GM06990 (cell line): Measurements from ENCODE around the gene ERC1.

ENCODE experiments used
- DNase-seq: peaks from one replicate; pipeline ENCODE4 v3.0.0-alpha.2; 2011; ENCODE audit not compliant: insufficient read length; ENCODE audit errors: extremely low read depth
- H3K27me3 ChIP-seq: replicated peaks from 2 replicates; pipeline ENCODE4 v1.6.0; 2011; ENCODE audit warnings: low read length; ENCODE audit not compliant: control insufficient read depth, insufficient read depth
- H3K36me3 ChIP-seq: 2 replicates; pipeline ENCODE4 v1.5.1; 2011; ENCODE audit warnings: low read length; ENCODE audit not compliant: control insufficient read depth, insufficient read depth
- H3K4me3 ChIP-seq: replicated peaks from 2 replicates; pipeline ENCODE4 v1.5.1; 2011; ENCODE audit warnings: low read depth, mild to moderate bottlenecking, control low read depth, low read length
- CTCF ChIP-seq: IDR thresholded peaks from 2 replicates; pipeline ENCODE4 v1.5.1; 2011; ENCODE audit warnings: low read length, control low read depth, mild to moderate bottlenecking, inconsistent platforms; ENCODE audit not compliant: insufficient read depth, poor library complexity, severe bottlenecking

ERC1 gene

GRCh38 chr12:1302201-1302870 lies 311.3 kb downstream of the ERC1 start:
- Histone ChIP-seq H3K36me3 (no peaks in the 10 kb centered on the region), H3K4me3 (no peak overlapping the region), H3K27me3 (no peaks in the 10 kb centered on the region)
- no peak for TF ChIP-seq CTCF
- no peak for DNase-seq

- Histone ChIP-seq H3K36me3 (no peaks in the 10 kb centered on the region), H3K4me3 (no peak overlapping the region), H3K27me3 (no peaks in the 10 kb centered on the region)
- no peak for DNase-seq
- TF ChIP-seq CTCF: no peak
Measured at GRCh38 chr12:1305063-1305434, 314.0 kb downstream of the ERC1 start.

GRCh38 chr12:1305791-1306500 lies 314.9 kb downstream of the ERC1 start:
- H3K4me3 ChIP-seq: no peak overlapping the region
- no peak for TF ChIP-seq CTCF

GRCh38 chr12:1306817-1307216 lies 315.8 kb downstream of the ERC1 start:
- no peak overlapping the region for H3K4me3 ChIP-seq
- H3K36me3 ChIP-seq: no peaks in the 10 kb centered on the region
- no peak for DNase-seq
- no peak for TF ChIP-seq CTCF
- H3K27me3 ChIP-seq: no peaks in the 10 kb centered on the region

More at GRCh38 chr12:1305791-1306500, 314.9 kb downstream of the ERC1 start:
- Histone ChIP-seq H3K27me3 (no peaks in the 10 kb centered on the region), H3K36me3 (no peaks in the 10 kb centered on the region)
- no peak for DNase-seq

GRCh38 chr12:1307796-1308195 lies 316.8 kb downstream of the ERC1 start:
- no peaks in the 10 kb centered on the region for H3K36me3 ChIP-seq
- DNase-seq: no peak
- H3K4me3 ChIP-seq: no peak overlapping the region
- no peaks in the 10 kb centered on the region for H3K27me3 ChIP-seq
- no peak for TF ChIP-seq CTCF
